Measurements from ENCODE around the gene MSH3.

DNA sequence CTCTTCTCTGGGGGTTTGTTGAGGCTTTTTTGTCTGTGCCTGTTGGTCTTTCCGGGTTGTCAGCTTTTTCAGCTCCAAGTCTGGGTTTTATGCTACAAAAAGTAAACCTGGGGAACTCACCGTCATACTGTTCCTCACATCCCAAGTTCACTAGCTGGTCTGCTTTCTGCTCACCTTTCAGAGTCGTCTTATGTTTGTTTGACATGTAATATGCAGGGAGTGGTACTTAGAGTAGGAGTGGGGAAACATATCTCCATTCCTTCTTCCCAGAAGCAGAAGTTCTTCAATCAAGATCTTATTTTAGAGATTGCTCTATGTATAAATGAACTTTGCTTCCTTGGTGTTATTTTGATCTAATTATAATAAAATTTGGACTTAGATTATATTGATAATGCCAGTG, 42.0 kb downstream of the MSH3 start:
- TF ChIP-seq POLR2A (IDR thresholded peaks at IDR 0.05) = no peak
- TF ChIP-seq, protein P1, sequence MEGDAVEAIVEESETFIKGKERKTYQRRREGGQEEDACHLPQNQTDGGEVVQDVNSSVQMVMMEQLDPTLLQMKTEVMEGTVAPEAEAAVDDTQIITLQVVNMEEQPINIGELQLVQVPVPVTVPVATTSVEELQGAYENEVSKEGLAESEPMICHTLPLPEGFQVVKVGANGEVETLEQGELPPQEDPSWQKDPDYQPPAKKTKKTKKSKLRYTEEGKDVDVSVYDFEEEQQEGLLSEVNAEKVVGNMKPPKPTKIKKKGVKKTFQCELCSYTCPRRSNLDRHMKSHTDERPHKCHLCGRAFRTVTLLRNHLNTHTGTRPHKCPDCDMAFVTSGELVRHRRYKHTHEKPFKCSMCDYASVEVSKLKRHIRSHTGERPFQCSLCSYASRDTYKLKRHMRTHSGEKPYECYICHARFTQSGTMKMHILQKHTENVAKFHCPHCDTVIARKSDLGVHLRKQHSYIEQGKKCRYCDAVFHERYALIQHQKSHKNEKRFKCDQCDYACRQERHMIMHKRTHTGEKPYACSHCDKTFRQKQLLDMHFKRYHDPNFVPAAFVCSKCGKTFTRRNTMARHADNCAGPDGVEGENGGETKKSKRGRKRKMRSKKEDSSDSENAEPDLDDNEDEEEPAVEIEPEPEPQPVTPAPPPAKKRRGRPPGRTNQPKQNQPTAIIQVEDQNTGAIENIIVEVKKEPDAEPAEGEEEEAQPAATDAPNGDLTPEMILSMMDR (IDR thresholded peaks at IDR 0.05) = no peak
